H9 (cell line): ENCODE data around the gene NDUFS6. TPM values are rescaled to one million over a fixed set of nuclear protein-coding genes. Genes with fewer than 3 reads are reported as not detected.
"Not testable (repeated sequence)": the region's sequence is repeated elsewhere in the genome, so short reads cannot be mapped to it uniquely, and the experiment has no call there.

Experiments
- DNase-seq: peaks from one replicate; pipeline ENCODE4 v3.0.0-alpha.2; 2017
- H2AFZ ChIP-seq: one replicate; pipeline ENCODE4 v1.6.1; 2013; ENCODE audit warnings: mild to moderate bottlenecking, low read length, control low read depth, moderate library complexity
- H2AK5ac ChIP-seq: 2 replicates; pipeline ENCODE4 v1.6.1; 2013; ENCODE audit warnings: low read length, control low read depth, mixed read lengths; ENCODE audit not compliant: insufficient read length
- H2BK120ac ChIP-seq: one replicate; pipeline ENCODE4 v1.6.1; 2013; ENCODE audit warnings: low read depth, mild to moderate bottlenecking, low read length, control low read depth, inconsistent platforms; ENCODE audit not compliant: poor library complexity, severe bottlenecking
- H2BK12ac ChIP-seq: 2 replicates; pipeline ENCODE4 v1.6.1; 2013; ENCODE audit warnings: low read length, control low read depth, mixed read lengths, low read depth; ENCODE audit not compliant: insufficient read length
- H2BK15ac ChIP-seq: 2 replicates; pipeline ENCODE4 v1.6.1; 2013; ENCODE audit warnings: low read depth, low read length, control low read depth
- H2BK20ac ChIP-seq: one replicate; pipeline ENCODE4 v1.6.1; 2013; ENCODE audit warnings: low read depth, mild to moderate bottlenecking, low read length, control low read depth, inconsistent platforms; ENCODE audit not compliant: poor library complexity, severe bottlenecking
- H2BK5ac ChIP-seq: 2 replicates; pipeline ENCODE4 v1.6.1; 2013; ENCODE audit warnings: low read length, control low read depth, mixed read lengths; ENCODE audit not compliant: insufficient read length
- H3K14ac ChIP-seq: 2 replicates; pipeline ENCODE4 v1.6.1; 2013; ENCODE audit warnings: low read length, control low read depth; ENCODE audit not compliant: insufficient read depth
- H3K18ac ChIP-seq: 2 replicates; pipeline ENCODE4 v1.6.1; 2013; ENCODE audit warnings: low read depth, mild to moderate bottlenecking, mixed read lengths, low read length, control low read depth; ENCODE audit not compliant: insufficient read length
- H3K23ac ChIP-seq: 2 replicates; pipeline ENCODE4 v1.6.1; 2013; ENCODE audit warnings: low read length, control low read depth, mixed read lengths, low read depth; ENCODE audit not compliant: insufficient read length
- H3K23me2 ChIP-seq: 2 replicates; pipeline ENCODE4 v1.6.1; 2013; ENCODE audit warnings: low read depth, mild to moderate bottlenecking, mixed read lengths, low read length, control low read depth; ENCODE audit not compliant: insufficient read length, poor library complexity, severe bottlenecking
- H3K27ac ChIP-seq: 2 replicates; pipeline ENCODE4 v1.5.1; 2013; ENCODE audit warnings: low read length, control low read depth, mixed read lengths, low read depth; ENCODE audit not compliant: insufficient read length
- H3K27me3 ChIP-seq: 2 replicates; pipeline ENCODE4 v1.6.1; 2013; ENCODE audit warnings: low read length, control low read depth, inconsistent platforms; ENCODE audit not compliant: insufficient read depth
- H3K4ac ChIP-seq: 2 replicates; pipeline ENCODE4 v1.6.1; 2013; ENCODE audit warnings: low read depth, mild to moderate bottlenecking, control low read depth, inconsistent platforms, low read length, moderate library complexity
- H3K4me1 ChIP-seq: 2 replicates; pipeline ENCODE4 v1.6.1; 2013; ENCODE audit warnings: low read length, control low read depth, inconsistent platforms; ENCODE audit not compliant: insufficient read depth
- H3K4me2 ChIP-seq: 2 replicates; pipeline ENCODE4 v1.6.1; 2013; ENCODE audit warnings: low read length, control low read depth, mixed read lengths; ENCODE audit not compliant: insufficient read length, insufficient read depth
- H3K56ac ChIP-seq: 2 replicates; pipeline ENCODE4 v1.6.1; 2013; ENCODE audit warnings: low read depth, mild to moderate bottlenecking, mixed read lengths, low read length, control low read depth; ENCODE audit not compliant: insufficient read length
- H3K79me1 ChIP-seq: 2 replicates; pipeline ENCODE4 v1.6.1; 2013; ENCODE audit warnings: low read depth, mild to moderate bottlenecking, moderate library complexity, low read length, control low read depth, inconsistent platforms; ENCODE audit not compliant: insufficient read depth, poor library complexity, severe bottlenecking
- H3K79me2 ChIP-seq: 2 replicates; pipeline ENCODE4 v1.6.1; 2013; ENCODE audit warnings: low read length, control low read depth, inconsistent platforms; ENCODE audit not compliant: insufficient read depth
- H3K9ac ChIP-seq: 2 replicates; pipeline ENCODE4 v1.6.1; 2013; ENCODE audit warnings: low read length, control low read depth, mixed read lengths; ENCODE audit not compliant: insufficient read length; ENCODE audit errors: extremely low read depth
- H3K9me3 ChIP-seq: one replicate; pipeline ENCODE4 v1.6.1; 2013; ENCODE audit warnings: low read depth, low read length, inconsistent platforms; ENCODE audit not compliant: control insufficient read depth
- H3T11ph ChIP-seq: one replicate; pipeline ENCODE4 v1.6.1; 2013; ENCODE audit warnings: mild to moderate bottlenecking, low read length, control low read depth, inconsistent platforms
- H4K20me1 ChIP-seq: one replicate; pipeline ENCODE4 v1.6.1; 2013; ENCODE audit not compliant: control insufficient read depth, insufficient read length, insufficient read depth
- H4K5ac ChIP-seq: 2 replicates; pipeline ENCODE4 v1.6.1; 2013; ENCODE audit warnings: low read depth, mild to moderate bottlenecking, mixed read lengths, low read length, control low read depth; ENCODE audit not compliant: insufficient read length
- H4K8ac ChIP-seq: replicated peaks from 2 replicates; pipeline ENCODE4 v1.6.1; 2013; ENCODE audit warnings: low read length, control low read depth, mixed read lengths, low read depth; ENCODE audit not compliant: insufficient read length
- H4K91ac ChIP-seq: 2 replicates; pipeline ENCODE4 v1.6.1; 2013; ENCODE audit warnings: low read depth, mild to moderate bottlenecking, moderate library complexity, mixed read lengths, low read length, control low read depth; ENCODE audit not compliant: insufficient read length
- H3K27ac Mint-ChIP-seq, 3 experiments: 2 replicates in 2 of 3; 3 replicates in 1 of 3; pipeline ENCODE4 v1.8.0; 2020 to 2021; ENCODE audit warnings: mixed read lengths in 3 of 3, mild to moderate bottlenecking in 1 of 3, moderate library complexity in 1 of 3
- H3K27me3 Mint-ChIP-seq: 2 replicates; pipeline ENCODE4 v1.8.0; 2021; ENCODE audit warnings: low read depth, mild to moderate bottlenecking, moderate library complexity, mixed read lengths
- H3K36me3 Mint-ChIP-seq, 3 experiments: 2 replicates in 2 of 3; 3 replicates in 1 of 3; pipeline ENCODE4 v1.8.0; 2020 to 2021; ENCODE audit warnings: low read depth in 3 of 3, mixed read lengths in 3 of 3; ENCODE audit not compliant: insufficient read depth in 1 of 3
- H3K4me1 Mint-ChIP-seq, 2 experiments: 2 replicates each; pipeline ENCODE4 v1.8.0; 2020; ENCODE audit warnings: mixed read lengths in 2 of 2
- H3K4me3 Mint-ChIP-seq, 2 experiments: 2 replicates in 1 of 2; 3 replicates in 1 of 2; pipeline ENCODE4 v1.8.0; 2020 to 2021; ENCODE audit warnings: mild to moderate bottlenecking in 2 of 2, mixed read lengths in 2 of 2, moderate library complexity in 1 of 2
- H3K9me3 Mint-ChIP-seq, 2 experiments: 2 replicates in 1 of 2; 3 replicates in 1 of 2; pipeline ENCODE4 v1.8.0; 2020; ENCODE audit warnings: mild to moderate bottlenecking in 2 of 2, mixed read lengths in 2 of 2, moderate library complexity in 1 of 2
- CTCF ChIP-seq: fragments of 200-600 bp; sonication (generic); conservative IDR thresholded peaks from 3 replicates; pipeline ENCODE4 v1.8.0; 2021; ENCODE audit warnings: antibody characterized with exemption, mild to moderate bottlenecking
- WGBS: extraction: QIAGEN DNeasy Blood & Tissue Kit; methylation state at CpG from one replicate; pipeline ENCODE4 v1.1.7; 2013; ENCODE audit warnings: missing lambda C conversion rate, low lambda C conversion rate, mixed read lengths; ENCODE audit not compliant: insufficient read length; ENCODE audit errors: extremely low coverage; 5-methylcytosine and 5-hydroxymethylcytosine counted together
- total RNA-seq: library from RNA; stranded (reverse); gene quantifications from 2 replicates; pipeline ENCODE4 v1.2.1, GENCODE V29; 2021

The NDUFS6 gene
- total RNA-seq, 1 experiment from 2014 or later = 62.5 TPM

- peaks cover 2% of the 10 kb centered on the region for H4K20me1 ChIP-seq
- H2BK15ac ChIP-seq = no peak overlapping the region
- peaks cover 3% of the 10 kb centered on the region for H3K79me1 ChIP-seq
- WGBS = no CpG with 5 or more reads among the region's 17 CpGs
- Mint-ChIP-seq H3K36me3 (peaks cover 61 to 93% (median 91%) of the 10 kb centered on the region in 3 experiments), H3K27me3 (no peaks in the 10 kb centered on the region), H3K27ac (no peak overlapping the region), H3K4me1 (peaks cover 19 to 29% of the 10 kb centered on the region in 2 experiments), H3K9me3 (no peaks in the 10 kb centered on the region; a peak in 1 of 5 replicates), H3K4me3 (no peak overlapping the region)
- no peak overlapping the region for H3K14ac ChIP-seq
- H3K27me3 ChIP-seq = no peaks in the 10 kb centered on the region
- no peak overlapping the region for H3K9ac ChIP-seq
- TF ChIP-seq CTCF = peak; percentile 46
- no peak overlapping the region for H2BK5ac ChIP-seq
- H3K4me1 ChIP-seq = no peaks in the 10 kb centered on the region
- H4K91ac ChIP-seq = no peak overlapping the region
- no peak overlapping the region for H2AK5ac ChIP-seq
- no peaks in the 10 kb centered on the region for H3K79me2 ChIP-seq
- H3K27ac ChIP-seq = no peak overlapping the region
- no peak overlapping the region for H2BK120ac ChIP-seq
- H3K23ac ChIP-seq = no peak overlapping the region
- H2BK20ac ChIP-seq = no peak overlapping the region
- H2AFZ ChIP-seq = no peak overlapping the region
- H4K8ac ChIP-seq = no peak overlapping the region
- no peak overlapping the region for H4K5ac ChIP-seq
- no peak overlapping the region for H3T11ph ChIP-seq
- H2BK12ac ChIP-seq = no peak overlapping the region
- no peak overlapping the region for H3K4ac ChIP-seq
- no peaks in the 10 kb centered on the region for H3K23me2 ChIP-seq
- H3K18ac ChIP-seq = no peak overlapping the region
- no peak overlapping the region for H3K56ac ChIP-seq
- peak; percentile 49 for DNase-seq
- H3K9me3 ChIP-seq = no peaks in the 10 kb centered on the region
- H3K4me2 ChIP-seq = no peak overlapping the region
Measured at GRCh38 chr5:1815881-1816292, 14.7 kb downstream of the NDUFS6 start.

GRCh38 chr5:1816495-1817089 is 15.4 kb downstream of the NDUFS6 start:
- not testable (repeated sequence) for H2AK5ac ChIP-seq, H4K20me1 ChIP-seq, H3K23ac ChIP-seq, H3K23me2 ChIP-seq, H2BK120ac ChIP-seq, H2BK12ac ChIP-seq, H3K14ac ChIP-seq, H3K4me1 ChIP-seq, H3K4me3 Mint-ChIP-seq, H3K79me2 ChIP-seq, H2BK15ac ChIP-seq, H3K9me3 ChIP-seq, H3K18ac ChIP-seq, H3T11ph ChIP-seq, H3K27me3 Mint-ChIP-seq, H3K4ac ChIP-seq, H4K91ac ChIP-seq, H4K8ac ChIP-seq, H3K79me1 ChIP-seq, H3K56ac ChIP-seq, H3K4me2 ChIP-seq, H3K9ac ChIP-seq, DNase-seq, H4K5ac ChIP-seq, H3K27me3 ChIP-seq, H2BK20ac ChIP-seq, H3K27ac ChIP-seq, H3K9me3 Mint-ChIP-seq, H2BK5ac ChIP-seq, H2AFZ ChIP-seq
- Mint-ChIP-seq H3K36me3 (peaks cover 58 to 93% (median 93%) of the 10 kb centered on the region in 3 experiments), H3K4me1 (peaks cover 19 to 29% of the 10 kb centered on the region in 2 experiments), H3K27ac (peak overlapping the region in 1 of 3 experiments; percentile 74; a peak in 1 of 7 replicates)
- 96% methylated on average over 5 of the region's 18 CpGs for WGBS
